K562 (cell line): Measurements from ENCODE around the gene VDR. TPM values are rescaled to one million over a fixed set of nuclear protein-coding genes. Genes with fewer than 3 reads are reported as not detected.
A peak's percentile ranks its signal among the peaks of the same experiment; 100 is the strongest.

Source experiments
- ATF3 ChIP-seq, 2 experiments: fragments of 450-650 bp in 1 of 2; sonication (generic) in 1 of 2; formaldehyde crosslinking in 1 of 2; IDR thresholded peaks in 1 of 2; conservative IDR thresholded peaks in 1 of 2; 2 replicates each; pipeline versions ENCODE4 v1.6.1 to v1.8.1; 2016 to 2023; ENCODE audit warnings: mild to moderate bottlenecking in 2 of 2, moderate library complexity in 2 of 2, inconsistent platforms in 1 of 2, missing genetic modification reagents in 1 of 2
- C11orf30 ChIP-seq: fragments of 450-650 bp; IDR thresholded peaks from 2 replicates; pipeline ENCODE4 v1.6.1; 2016; ENCODE audit warnings: low read depth, mild to moderate bottlenecking
- E2F6 ChIP-seq, 2 experiments: IDR thresholded peaks; 2 replicates each; pipeline ENCODE4 v1.6.1; 2011; ENCODE audit warnings: borderline replicate concordance in 1 of 2, control low read depth in 1 of 2, low read depth in 1 of 2, low read length in 1 of 2, mild to moderate bottlenecking in 1 of 2, mixed read lengths in 1 of 2, moderate library complexity in 1 of 2; ENCODE audit not compliant: insufficient read depth in 1 of 2, insufficient read length in 1 of 2, poor library complexity in 1 of 2, severe bottlenecking in 1 of 2; ENCODE audit errors: extremely low read depth in 1 of 2
- EP400 ChIP-seq: fragments of 450-650 bp; IDR thresholded peaks from 2 replicates; pipeline ENCODE4 v1.6.1; 2017; ENCODE audit warnings: antibody characterized with exemption, mild to moderate bottlenecking, moderate library complexity
- ETV1 ChIP-seq: fragments of 450-650 bp; conservative IDR thresholded peaks from 2 replicates; pipeline ENCODE4 v1.6.1; 2016; ENCODE audit warnings: missing genetic modification characterization, control low read depth, low read depth, missing compliant biosample characterization
- FOXJ3 ChIP-seq: sonication (generic); formaldehyde crosslinking; IDR thresholded peaks from 2 replicates; pipeline ENCODE4 v1.4.0; 2020; ENCODE audit warnings: mild to moderate bottlenecking, missing genetic modification reagents
- HCFC1 ChIP-seq: IDR thresholded peaks from 2 replicates; pipeline ENCODE4 v1.6.1; 2012; ENCODE audit warnings: low read depth, low read length, improper control_type of control experiment
- KDM1A ChIP-seq, 2 experiments: fragments of 450-650 bp; IDR thresholded peaks; 2 replicates each; pipeline ENCODE4 v1.6.1; 2016; ENCODE audit warnings: mild to moderate bottlenecking in 2 of 2
- MCM3 ChIP-seq: fragments of 450-650 bp; IDR thresholded peaks from 2 replicates; pipeline ENCODE4 v1.6.1; 2016
- MLX ChIP-seq, 2 experiments: fragments of 450-650 bp in 1 of 2; sonication (generic) in 1 of 2; formaldehyde crosslinking; conservative IDR thresholded peaks; 2 replicates each; pipeline versions ENCODE4 v1.4.0 to v1.8.1; 2020 to 2022; ENCODE audit warnings: mild to moderate bottlenecking in 1 of 2, missing genetic modification reagents in 1 of 2
- NCOA6 ChIP-seq: fragments of 450-650 bp; IDR thresholded peaks from 2 replicates; pipeline ENCODE4 v1.6.1; 2017; ENCODE audit warnings: mild to moderate bottlenecking
- NFIX ChIP-seq: fragments of 250-450 bp; sonication (Bioruptor Pico); IDR thresholded peaks from 2 replicates; pipeline ENCODE4 v1.4.0; 2020; ENCODE audit warnings: low read depth, mild to moderate bottlenecking, moderate library complexity
- NR0B1 ChIP-seq: fragments of 450-650 bp; IDR thresholded peaks from one replicate; pipeline ENCODE4 v1.6.1; 2018; ENCODE audit warnings: mild to moderate bottlenecking, moderate library complexity; ENCODE audit not compliant: partially characterized antibody
- ZBTB33 ChIP-seq: sonication (generic); formaldehyde crosslinking; IDR thresholded peaks from 2 replicates; pipeline ENCODE4 v1.8.1; 2023; ENCODE audit warnings: mild to moderate bottlenecking, missing genetic modification reagents
- ZC3H11A ChIP-seq: IDR thresholded peaks from 2 replicates; pipeline ENCODE4 v1.6.1; 2012; ENCODE audit warnings: low read depth, low read length, improper control_type of control experiment
- ZFPM2 ChIP-seq: fragments of 250-450 bp; sonication (Bioruptor Pico); IDR thresholded peaks from 2 replicates; pipeline ENCODE4 v1.5.1; 2022; ENCODE audit warnings: mild to moderate bottlenecking
- ZNF184 ChIP-seq: sonication (generic); formaldehyde crosslinking; IDR thresholded peaks from 2 replicates; pipeline ENCODE4 v1.5.0; 2020; ENCODE audit warnings: missing genetic modification reagents
- ZNF274 ChIP-seq: IDR thresholded peaks from 2 replicates; pipeline ENCODE4 v1.6.1; 2011; ENCODE audit warnings: low read depth, mild to moderate bottlenecking, low read length, moderate library complexity, borderline replicate concordance
- ZNF324 ChIP-seq: fragments of 250-450 bp; sonication (Bioruptor Pico); IDR thresholded peaks from 2 replicates; pipeline ENCODE4 v1.4.0; 2020; ENCODE audit warnings: mild to moderate bottlenecking
- ZSCAN32 ChIP-seq: fragments of 450-650 bp; formaldehyde crosslinking; IDR thresholded peaks from 2 replicates; pipeline ENCODE4 v1.4.0; 2020; ENCODE audit warnings: mild to moderate bottlenecking, moderate library complexity
- polyA plus RNA-seq, 8 experiments: library from polyadenylated mRNA; depleted of rRNA in 4 of 8; stranded (reverse) in 5 of 8; unstranded in 3 of 8; fragments of >200 nt; fragmentation: Nextera tagmentation in 2 of 8; fragmentation: Illumina TruSeq in 1 of 8; extraction: Ambion mirVana in 2 of 8; extraction: Trizol in 1 of 8; gene quantifications; 2 replicates each; pipeline versions ENCODE4 v1.2.1 to v1.2.3, GENCODE V29; 2011 to 2014; ENCODE audit warnings: inconsistent platforms in 1 of 8, missing spikeins in 1 of 8
- total RNA-seq, 7 experiments: library from RNA; depleted of rRNA in 6 of 7; stranded (reverse); fragments of >200 nt in 6 of 7; fragmentation: Illumina TruSeq in 2 of 7; extraction: Trizol in 2 of 7; gene quantifications; 2 replicates each; pipeline versions ENCODE4 v1.2.1 to v1.2.3, GENCODE V29; 2011 to 2021; ENCODE audit warnings: low replicate concordance in 1 of 7

The VDR gene
- total and polyA plus RNA-seq, 9 of the 15 experiments (the other 6 are each of a cell fraction or from before 2014, with no cell fraction given) = 0.61 to 4.8 (median 2.0) TPM

GRCh38 chr12:47819896-47820630 lies 84.7 kb downstream of the VDR start, which contains the start of gene HDAC7 (continued):
- TF ChIP-seq ATF3 (IDR thresholded peaks at IDR 0.05) = no peak
- TF ChIP-seq ATF3 (CRISPR knock-in tag; conservative IDR thresholded peaks at IDR 0.05) = no peak
- peak; percentile 98 for TF ChIP-seq KDM1A (IDR thresholded peaks at IDR 0.05)
- TF ChIP-seq NR0B1 = no peak
- no peak for TF ChIP-seq FOXJ3
- TF ChIP-seq EP400 = peak; percentile 33; the same call in 1 of the 2 replicates
- TF ChIP-seq ZBTB33 (CRISPR knock-in tag) = no peak
- TF ChIP-seq ZNF324 = no peak
- TF ChIP-seq NFIX = no peak
- 0 out of 2 replicates have a peak, but pooled peaks have one; percentile 24 for TF ChIP-seq ETV1
- TF ChIP-seq NCOA6 = no peak
- TF ChIP-seq HCFC1 = no peak
- TF ChIP-seq ZC3H11A = no peak
- no peak for TF ChIP-seq C11orf30
- no peak for TF ChIP-seq ZNF274
- no peak for TF ChIP-seq ZSCAN32
- no peak for TF ChIP-seq MCM3
- no peak for TF ChIP-seq MLX (CRISPR knock-in tag; conservative IDR thresholded peaks at IDR 0.05)
- TF ChIP-seq ZFPM2 (CRISPR knock-in tag) = no peak
- TF ChIP-seq ZNF184 (CRISPR knock-in tag) = no peak
- TF ChIP-seq E2F6 (IDR thresholded peaks at IDR 0.05; ENCODE audit: borderline replicate concordance in 1 of 2, extremely low read depth in 1 of 2, insufficient read depth in 1 of 2, insufficient read length in 1 of 2, low read depth in 1 of 2, low read length in 1 of 2, poor library complexity in 1 of 2, severe bottlenecking in 1 of 2) = peak; percentile 30 to 54
